OCI-LY1 (cell line): Measurements from ENCODE around the gene PCDHGC3.

Source experiments
- CTCF ChIP-seq: fragments of 200-600 bp; sonication (generic), shearing (Covaris generic); IDR thresholded peaks from 2 replicates; pipeline ENCODE4 v1.5.1; 2017; ENCODE audit warnings: mild to moderate bottlenecking, antibody characterized with exemption, low read length, moderate library complexity, mixed read lengths
- EZH2 ChIP-seq: fragments of 200-600 bp; sonication (generic), shearing (Covaris generic); IDR thresholded peaks from 2 replicates; pipeline ENCODE4 v1.8.0; 2017; ENCODE audit warnings: borderline replicate concordance, mixed run types, mild to moderate bottlenecking, antibody characterized with exemption, low read length, moderate library complexity, mixed read lengths

- no peak for TF ChIP-seq CTCF
- TF ChIP-seq EZH2 = no peak
Observed at GRCh38 chr5:141508798-141509611, 33.2 kb downstream of the PCDHGC3 start.
